GM12878 (cell line): Measurements from ENCODE around the gene HCFC1. TPM values are rescaled to one million over a fixed set of nuclear protein-coding genes. Genes with fewer than 3 reads are reported as not detected.

Experiments used
- ATAC-seq: fragments of 200-7000 bp; cut with Tn5 transposase; 3 replicates; pipeline ENCODE4 v1.9.1; 2020; ENCODE audit warnings: mild to moderate bottlenecking, moderate library complexity
- BruUV-seq: library from RNA; stranded (reverse); fragments of 400-500 nt; replicated peaks from 2 replicates; lab custom pipeline; 2021; lab: Mats Ljungman, UMichigan
- CTCF ChIA-PET: fragments of 300-600 bp; sonication (Branson Sonifier 250); formaldehyde crosslinking; extraction: SDS; loops from one replicate; lab custom pipeline; 2021; ENCODE audit warnings: inconsistent platforms; lab: Yijun Ruan, JAX
- POLR2A ChIA-PET: fragments of 350-600 bp; formaldehyde crosslinking; extraction: SDS; loops from one replicate; lab custom pipeline; 2021; ENCODE audit warnings: inconsistent platforms; lab: Charles Lee
- RAD21 ChIA-PET: fragments of 300-600 bp; sonication (Branson Sonifier 250); formaldehyde crosslinking; loops from one replicate; lab custom pipeline; 2023; ENCODE audit warnings: antibody characterized with exemption; ENCODE audit not compliant: unreplicated experiment; lab: Charles Lee
- SMC1A ChIA-PET: fragments of 300-600 bp; sonication (Branson Sonifier 250); formaldehyde crosslinking; loops from one replicate; lab custom pipeline; 2023; ENCODE audit not compliant: unreplicated experiment, uncharacterized antibody; lab: Charles Lee
- DNase-seq: peaks from one replicate; pipeline ENCODE4 v3.0.0-alpha.2; 2011; ENCODE audit warnings: low read depth, low spot score
- FAIRE-seq: peaks from 3 replicates; lab custom pipeline; 2011; peaks lifted over from hg19 to GRCh38; lab: Jason Lieb, UNC
- H2AFZ ChIP-seq: 2 replicates; pipeline ENCODE4 v1.6.0; 2011; ENCODE audit warnings: low read depth, low read length, control low read depth; ENCODE audit not compliant: control insufficient read depth
- H3K27ac ChIP-seq: 2 replicates; pipeline ENCODE4 v1.5.1; 2011; ENCODE audit warnings: control low read depth; ENCODE audit not compliant: control insufficient read depth, insufficient read depth
- H3K27me3 ChIP-seq, 2 experiments: replicated peaks in 1 of 2; 2 replicates each; pipeline versions ENCODE4 v1.6.0 to v1.6.1; 2011; ENCODE audit warnings: low read length in 1 of 2; ENCODE audit not compliant: control insufficient read depth in 2 of 2, insufficient read depth in 2 of 2
- H3K36me3 ChIP-seq, 2 experiments: 2 replicates each; pipeline ENCODE4 v1.5.1; 2011; ENCODE audit warnings: low read length in 1 of 2; ENCODE audit not compliant: control insufficient read depth in 2 of 2, insufficient read depth in 2 of 2
- H3K4me1 ChIP-seq: 2 replicates; pipeline ENCODE4 v1.6.1; 2011; ENCODE audit warnings: mild to moderate bottlenecking, low read length, moderate library complexity, mixed read lengths; ENCODE audit not compliant: control insufficient read depth, insufficient read depth
- H3K4me2 ChIP-seq: 2 replicates; pipeline ENCODE4 v1.6.0; 2011; ENCODE audit warnings: control low read depth; ENCODE audit not compliant: control insufficient read depth, insufficient read depth
- H3K4me3 ChIP-seq: fragments of 200-600 bp; sonication (generic); 2 replicates; pipeline ENCODE4 v1.5.1; 2016
- H3K79me2 ChIP-seq: 2 replicates; pipeline ENCODE4 v1.6.0; 2011; ENCODE audit warnings: low read length; ENCODE audit not compliant: control insufficient read depth, insufficient read depth
- H3K9ac ChIP-seq: 2 replicates; pipeline ENCODE4 v1.8.0; 2011; ENCODE audit warnings: low read length, control low read depth, mixed read lengths; ENCODE audit not compliant: control insufficient read depth, insufficient read depth
- H3K9me3 ChIP-seq: replicated peaks from 3 replicates; pipeline ENCODE4 v1.5.1; 2011; ENCODE audit warnings: mild to moderate bottlenecking, low read length; ENCODE audit not compliant: control insufficient read depth, insufficient read depth
- H4K20me1 ChIP-seq: 2 replicates; pipeline ENCODE4 v1.6.0; 2011; ENCODE audit not compliant: control insufficient read depth, insufficient read depth
- BACH1 ChIP-seq: fragments of 450-650 bp; IDR thresholded peaks from 2 replicates; pipeline ENCODE4 v1.6.1; 2017; ENCODE audit warnings: mild to moderate bottlenecking, borderline replicate concordance
- BCL11A ChIP-seq: IDR thresholded peaks from 2 replicates; pipeline ENCODE4 v1.6.1; 2011; ENCODE audit warnings: low read depth, low read length
- EED ChIP-seq: sonication (generic); IDR thresholded peaks from 2 replicates; pipeline ENCODE4 v1.6.1; 2016; ENCODE audit warnings: antibody characterized with exemption, low read depth
- FOS ChIP-seq: IDR thresholded peaks from 3 replicates; pipeline ENCODE4 v1.6.1; 2011; ENCODE audit warnings: borderline replicate concordance; ENCODE audit not compliant: insufficient read length; ENCODE audit errors: extremely low read depth
- HDGF ChIP-seq: fragments of 450-650 bp; IDR thresholded peaks from 2 replicates; pipeline ENCODE4 v1.6.1; 2016; ENCODE audit warnings: antibody characterized with exemption
- IKZF1 ChIP-seq: fragments of 450-650 bp; conservative IDR thresholded peaks from 2 replicates; pipeline ENCODE4 v1.6.1; 2017; ENCODE audit warnings: antibody characterized with exemption, mild to moderate bottlenecking
- MTA2 ChIP-seq: fragments of 450-650 bp; IDR thresholded peaks from 2 replicates; pipeline ENCODE4 v1.6.1; 2016; ENCODE audit warnings: low read depth, mild to moderate bottlenecking, moderate library complexity
- NBN ChIP-seq: fragments of 450-650 bp; IDR thresholded peaks from 2 replicates; pipeline ENCODE4 v1.6.1; 2016
- POU2F2 ChIP-seq: IDR thresholded peaks from 3 replicates; pipeline ENCODE4 v1.6.1; 2011; ENCODE audit warnings: low read depth, mild to moderate bottlenecking, low read length, borderline replicate concordance
- SMC3 ChIP-seq: IDR thresholded peaks from 2 replicates; pipeline ENCODE4 v1.6.1; 2011; ENCODE audit warnings: low read length, improper control_type of control experiment, borderline replicate concordance
- SUPT20H ChIP-seq: IDR thresholded peaks from 2 replicates; pipeline ENCODE4 v1.6.1; 2011; ENCODE audit warnings: low read depth, mild to moderate bottlenecking, low read length, moderate library complexity, borderline replicate concordance; ENCODE audit not compliant: control insufficient read depth
- TAF1 ChIP-seq: IDR thresholded peaks from 2 replicates; pipeline ENCODE4 v1.6.1; 2011; ENCODE audit warnings: mild to moderate bottlenecking, low read depth, low read length, borderline replicate concordance
- WGBS: methylation state at CpG from one replicate; pipeline ENCODE4 v1.1.6; 2016; ENCODE audit warnings: low lambda C conversion rate; ENCODE audit not compliant: insufficient replicate concordance, insufficient coverage; ENCODE audit errors: missing lambda C conversion rate; 5-methylcytosine and 5-hydroxymethylcytosine counted together
- in situ Hi-C: fragments of 300-500 bp; cut with MboI; formaldehyde crosslinking; loops from 9 replicates; pipeline ENCODE4 v1.14.3; 2018; ENCODE audit warnings: mixed read lengths
- intact Hi-C: fragments of 100-400 bp; cut with micrococcal nuclease; formaldehyde crosslinking; loops from one replicate; pipeline ENCODE4 v1.14.2; 2022; ENCODE audit not compliant: unreplicated experiment
- polyA plus RNA-seq, 11 experiments: library from polyadenylated mRNA; depleted of rRNA in 4 of 11; unstranded in 6 of 11; stranded (reverse) in 5 of 11; fragments of >200 nt; fragmentation: Nextera tagmentation in 4 of 11; fragmentation: Illumina TruSeq in 1 of 11; extraction: Ambion mirVana in 4 of 11; extraction: Trizol in 1 of 11; gene quantifications; 1 replicate in 1 of 11; 2 replicates in 10 of 11; pipeline versions ENCODE4 v1.2.1 to v1.2.3, GENCODE V29; 2011 to 2016; ENCODE audit warnings: inconsistent platforms in 2 of 11, missing spikeins in 2 of 11, low read depth in 1 of 11
- total RNA-seq, 4 experiments: library from RNA; depleted of rRNA in 3 of 4; stranded (reverse); fragments of >200 nt in 3 of 4; fragmentation: Illumina TruSeq in 1 of 4; extraction: Trizol in 1 of 4; gene quantifications; 2 replicates each; pipeline versions ENCODE4 v1.2.1 to v1.2.3, GENCODE V29; 2013 to 2021
- TF ChIP-seq, protein P1 (sequence below): fragments of 450-650 bp; IDR thresholded peaks from 2 replicates; pipeline ENCODE4 v1.6.1; 2016; ENCODE audit warnings: mild to moderate bottlenecking
- TF ChIP-seq, protein P2 (sequence below): fragments of 450-650 bp; IDR thresholded peaks from 2 replicates; pipeline ENCODE4 v1.6.1; 2018; ENCODE audit warnings: mild to moderate bottlenecking, low read depth, moderate library complexity; ENCODE audit not compliant: partially characterized antibody
- TF ChIP-seq, protein P3 (sequence below): fragments of 450-650 bp; formaldehyde crosslinking; IDR thresholded peaks from 2 replicates; pipeline ENCODE4 v1.4.0; 2020; ENCODE audit warnings: mild to moderate bottlenecking, moderate library complexity

HCFC1 gene
- total and polyA plus RNA-seq, 10 of the 15 experiments (the other 5 are each of a cell fraction or from before 2014, with no cell fraction given) = 3.9 to 92.7 (median 23.5) TPM

DNA sequence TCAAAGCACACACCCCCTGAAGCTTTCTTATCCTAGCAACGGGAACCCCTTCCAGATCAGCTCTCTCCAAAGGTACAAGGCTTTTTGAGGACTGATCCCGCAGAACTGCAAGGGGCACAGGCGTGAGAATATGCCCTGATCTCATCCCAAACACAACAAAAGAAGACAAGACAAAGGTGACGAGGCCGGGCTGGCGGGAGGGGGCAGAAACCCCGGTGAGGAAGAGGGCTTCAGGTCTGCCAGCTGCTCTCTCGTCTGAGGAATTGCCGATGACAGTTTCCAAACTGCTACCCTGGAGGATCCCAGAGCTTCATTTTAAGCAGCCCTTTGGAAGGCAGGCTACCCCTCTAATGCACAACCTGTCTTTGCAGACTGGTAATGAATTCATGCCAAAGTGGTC, 3.4 kb downstream of the HCFC1 start:
- peak overlapping the region; percentile 50; the same call in 1 of the 2 replicates for H3K27ac ChIP-seq
- peaks cover 73% of the 10 kb centered on the region for H3K79me2 ChIP-seq
- WGBS = 45% methylated on average over 9 of the region's 9 CpGs
- H3K9me3 ChIP-seq = no peaks in the 10 kb centered on the region
- peak overlapping the region; percentile 74 for H3K9ac ChIP-seq
- RAD21 ChIA-PET = interaction anchor here (1.1 to 6.4 kb wide), 7 partner anchors 12 to 53 kb away, joined by 3 to 48 read pairs (median 8); partner anchors contain the start of gene ARHGAP4
- H2AFZ ChIP-seq = no peak overlapping the region
- SMC1A ChIA-PET = interaction anchor here (1.0 to 4.7 kb wide), 8 partner anchors 13 to 52 kb away, joined by 3 to 21 read pairs (median 6); partner anchors contain the start of gene ARHGAP4
- FAIRE-seq = no peak
- in situ Hi-C loops (loop anchor here (10.0 kb wide), 1 partner anchor 1013 kb away; no protein-coding TSS in a partner anchor), intact Hi-C loops (no loop called here)
- H3K36me3 ChIP-seq = peaks cover 5 to 6% of the 10 kb centered on the region in 2 experiments; a peak in 3 of 4 replicates
- BruUV-seq = no TSS peak
- H3K4me2 ChIP-seq = peak overlapping the region; percentile 81
- peaks cover 9% of the 10 kb centered on the region for H3K4me1 ChIP-seq
- POLR2A ChIA-PET = interaction anchor here (0.9 to 7.9 kb wide), 8 partner anchors 13 to 63 kb away, joined by 3 to 68 read pairs (median 5); partner anchors contain the start of gene ARHGAP4
- no peaks in the 10 kb centered on the region for H3K27me3 ChIP-seq
- no peak for DNase-seq
- no peak for ATAC-seq
- H4K20me1 ChIP-seq = no peaks in the 10 kb centered on the region; the same call in 1 of the 2 replicates
- peak overlapping the region; percentile 80 for H3K4me3 ChIP-seq
- CTCF ChIA-PET = interaction anchor here (0.7 to 5.9 kb wide), 11 partner anchors 7 to 205 kb away, joined by 3 to 35 read pairs (median 5); no protein-coding TSS in a partner anchor
- TF ChIP-seq BACH1 (no peak), BCL11A (no peak), POU2F2 (no peak), TAF1 (no peak), IKZF1 (no peak), HDGF (no peak), MTA2 (no peak), EED (no peak), NBN (no peak), FOS (no peak), SUPT20H (no peak), SMC3 (no peak)
- TF ChIP-seq, protein P1, sequence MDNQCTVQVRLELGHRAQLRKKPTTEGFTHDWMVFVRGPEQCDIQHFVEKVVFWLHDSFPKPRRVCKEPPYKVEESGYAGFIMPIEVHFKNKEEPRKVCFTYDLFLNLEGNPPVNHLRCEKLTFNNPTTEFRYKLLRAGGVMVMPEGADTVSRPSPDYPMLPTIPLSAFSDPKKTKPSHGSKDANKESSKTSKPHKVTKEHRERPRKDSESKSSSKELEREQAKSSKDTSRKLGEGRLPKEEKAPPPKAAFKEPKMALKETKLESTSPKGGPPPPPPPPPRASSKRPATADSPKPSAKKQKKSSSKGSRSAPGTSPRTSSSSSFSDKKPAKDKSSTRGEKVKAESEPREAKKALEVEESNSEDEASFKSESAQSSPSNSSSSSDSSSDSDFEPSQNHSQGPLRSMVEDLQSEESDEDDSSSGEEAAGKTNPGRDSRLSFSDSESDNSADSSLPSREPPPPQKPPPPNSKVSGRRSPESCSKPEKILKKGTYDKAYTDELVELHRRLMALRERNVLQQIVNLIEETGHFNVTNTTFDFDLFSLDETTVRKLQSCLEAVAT = no peak
- TF ChIP-seq, protein P2, sequence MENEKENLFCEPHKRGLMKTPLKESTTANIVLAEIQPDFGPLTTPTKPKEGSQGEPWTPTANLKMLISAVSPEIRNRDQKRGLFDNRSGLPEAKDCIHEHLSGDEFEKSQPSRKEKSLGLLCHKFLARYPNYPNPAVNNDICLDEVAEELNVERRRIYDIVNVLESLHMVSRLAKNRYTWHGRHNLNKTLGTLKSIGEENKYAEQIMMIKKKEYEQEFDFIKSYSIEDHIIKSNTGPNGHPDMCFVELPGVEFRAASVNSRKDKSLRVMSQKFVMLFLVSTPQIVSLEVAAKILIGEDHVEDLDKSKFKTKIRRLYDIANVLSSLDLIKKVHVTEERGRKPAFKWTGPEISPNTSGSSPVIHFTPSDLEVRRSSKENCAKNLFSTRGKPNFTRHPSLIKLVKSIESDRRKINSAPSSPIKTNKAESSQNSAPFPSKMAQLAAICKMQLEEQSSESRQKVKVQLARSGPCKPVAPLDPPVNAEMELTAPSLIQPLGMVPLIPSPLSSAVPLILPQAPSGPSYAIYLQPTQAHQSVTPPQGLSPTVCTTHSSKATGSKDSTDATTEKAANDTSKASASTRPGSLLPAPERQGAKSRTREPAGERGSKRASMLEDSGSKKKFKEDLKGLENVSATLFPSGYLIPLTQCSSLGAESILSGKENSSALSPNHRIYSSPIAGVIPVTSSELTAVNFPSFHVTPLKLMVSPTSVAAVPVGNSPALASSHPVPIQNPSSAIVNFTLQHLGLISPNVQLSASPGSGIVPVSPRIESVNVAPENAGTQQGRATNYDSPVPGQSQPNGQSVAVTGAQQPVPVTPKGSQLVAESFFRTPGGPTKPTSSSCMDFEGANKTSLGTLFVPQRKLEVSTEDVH = no peak
- TF ChIP-seq, protein P3, sequence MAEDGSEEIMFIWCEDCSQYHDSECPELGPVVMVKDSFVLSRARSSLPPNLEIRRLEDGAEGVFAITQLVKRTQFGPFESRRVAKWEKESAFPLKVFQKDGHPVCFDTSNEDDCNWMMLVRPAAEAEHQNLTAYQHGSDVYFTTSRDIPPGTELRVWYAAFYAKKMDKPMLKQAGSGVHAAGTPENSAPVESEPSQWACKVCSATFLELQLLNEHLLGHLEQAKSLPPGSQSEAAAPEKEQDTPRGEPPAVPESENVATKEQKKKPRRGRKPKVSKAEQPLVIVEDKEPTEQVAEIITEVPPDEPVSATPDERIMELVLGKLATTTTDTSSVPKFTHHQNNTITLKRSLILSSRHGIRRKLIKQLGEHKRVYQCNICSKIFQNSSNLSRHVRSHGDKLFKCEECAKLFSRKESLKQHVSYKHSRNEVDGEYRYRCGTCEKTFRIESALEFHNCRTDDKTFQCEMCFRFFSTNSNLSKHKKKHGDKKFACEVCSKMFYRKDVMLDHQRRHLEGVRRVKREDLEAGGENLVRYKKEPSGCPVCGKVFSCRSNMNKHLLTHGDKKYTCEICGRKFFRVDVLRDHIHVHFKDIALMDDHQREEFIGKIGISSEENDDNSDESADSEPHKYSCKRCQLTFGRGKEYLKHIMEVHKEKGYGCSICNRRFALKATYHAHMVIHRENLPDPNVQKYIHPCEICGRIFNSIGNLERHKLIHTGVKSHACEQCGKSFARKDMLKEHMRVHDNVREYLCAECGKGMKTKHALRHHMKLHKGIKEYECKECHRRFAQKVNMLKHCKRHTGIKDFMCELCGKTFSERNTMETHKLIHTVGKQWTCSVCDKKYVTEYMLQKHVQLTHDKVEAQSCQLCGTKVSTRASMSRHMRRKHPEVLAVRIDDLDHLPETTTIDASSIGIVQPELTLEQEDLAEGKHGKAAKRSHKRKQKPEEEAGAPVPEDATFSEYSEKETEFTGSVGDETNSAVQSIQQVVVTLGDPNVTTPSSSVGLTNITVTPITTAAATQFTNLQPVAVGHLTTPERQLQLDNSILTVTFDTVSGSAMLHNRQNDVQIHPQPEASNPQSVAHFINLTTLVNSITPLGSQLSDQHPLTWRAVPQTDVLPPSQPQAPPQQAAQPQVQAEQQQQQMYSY (CRISPR knock-in tag) = no peak
